Naive thymus-derived CD8-positive, alpha-beta T cell (primary cell): ENCODE measurements around the gene CDS1. TPM values are rescaled to one million over a fixed set of nuclear protein-coding genes. Genes with fewer than 3 reads are reported as not detected.

Source experiments
- ATAC-seq, 2 donors: fragments of 150-1000 bp; cut with Tn5 transposase in 1 of 2; sonication (Bioruptor Pico), chemical (Tn5 transposase) in 1 of 2; 1 replicate in 1 of 2; 2 replicates in 1 of 2; pipeline ENCODE4 v1.10.0; 2021; ENCODE audit warnings: mild to moderate bottlenecking in 2 of 2, moderate library complexity in 2 of 2
- POLR2A ChIA-PET: fragments of 350-600 bp; sonication (Branson Sonifier 250); formaldehyde crosslinking; loops from one replicate; lab custom pipeline; 2021; ENCODE audit warnings: antibody characterized with exemption; lab: Charles Lee
- DNase-seq, 10 donors: peaks; one replicate each; pipeline versions ENCODE4 v3.0.0 to v3.0.0-alpha.2; 2020 to 2022
- H3K27ac Mint-ChIP-seq, 10 donors: one replicate each; pipeline ENCODE4 v1.8.0; 2020 to 2022; ENCODE audit warnings: mild to moderate bottlenecking in 10 of 10, mixed read lengths in 10 of 10, moderate library complexity in 4 of 10, inconsistent platforms in 1 of 10
- H3K27me3 Mint-ChIP-seq, 5 donors: one replicate each; pipeline ENCODE4 v1.8.0; 2021 to 2022; ENCODE audit warnings: mixed read lengths in 5 of 5
- H3K36me3 Mint-ChIP-seq, 3 donors: one replicate each; pipeline ENCODE4 v1.8.0; 2020 to 2022; ENCODE audit warnings: mixed read lengths in 3 of 3, mild to moderate bottlenecking in 2 of 3, inconsistent platforms in 1 of 3
- H3K4me1 Mint-ChIP-seq, 4 donors: one replicate each; pipeline ENCODE4 v1.8.0; 2021 to 2022; ENCODE audit warnings: mixed read lengths in 4 of 4
- H3K4me3 Mint-ChIP-seq, 10 donors: one replicate each; pipeline ENCODE4 v1.8.0; 2020 to 2022; ENCODE audit warnings: mild to moderate bottlenecking in 10 of 10, mixed read lengths in 10 of 10, moderate library complexity in 6 of 10, inconsistent platforms in 1 of 10
- H3K9me3 Mint-ChIP-seq, 9 donors: one replicate each; pipeline ENCODE4 v1.8.0; 2020 to 2022; ENCODE audit warnings: mixed read lengths in 9 of 9, mild to moderate bottlenecking in 3 of 9, inconsistent platforms in 1 of 9, moderate library complexity in 1 of 9
- polyA plus RNA-seq, 3 donors: library from polyadenylated mRNA; unstranded; fragments of 300-500 nt; fragmentation: Illumina TruSeq; gene quantifications; one replicate each; pipeline ENCODE4 v1.2.3, GENCODE V29; 2021
- total RNA-seq, 8 experiments: library from RNA in 2 of 8; stranded (reverse) in 2 of 8; gene quantifications; one replicate each; pipeline ENCODE4 v1.2.3 and lab custom pipeline; 2021 to 2026

CDS1 gene
- total and polyA plus RNA-seq, 5 experiments from 2014 or later, result 0.12 to 0.85 (median 0.44) TPM; not detected in 1

GRCh38 chr4:84622959-84623358, 40.0 kb downstream of the CDS1 start:
- ATAC-seq (no peak), DNase-seq (no peak)
- Mint-ChIP-seq H3K4me1 (no peaks in the 10 kb centered on the region), H3K4me3 (no peak overlapping the region), H3K9me3 (peaks cover 0 to 2% (median 0%) of the 10 kb centered on the region in 9 donors), H3K27ac (no peak overlapping the region), H3K27me3 (peaks cover 0 to 3% (median 0%) of the 10 kb centered on the region in 5 donors), H3K36me3 (peaks cover 0 to 3% (median 0%) of the 10 kb centered on the region in 3 donors)
- POLR2A ChIA-PET, result no interaction called here

- peaks cover 0 to 3% (median 0%) of the 10 kb centered on the region in 3 donors for H3K36me3 Mint-ChIP-seq
- H3K4me3 Mint-ChIP-seq, result no peak overlapping the region
- POLR2A ChIA-PET, result no interaction called here
- no peak for ATAC-seq
- no peak overlapping the region for H3K27ac Mint-ChIP-seq
- DNase-seq, result no peak
- H3K4me1 Mint-ChIP-seq, result no peaks in the 10 kb centered on the region
- H3K27me3 Mint-ChIP-seq, result peaks cover 0 to 3% (median 0%) of the 10 kb centered on the region in 5 donors
- peaks cover 0 to 2% (median 0%) of the 10 kb centered on the region in 9 donors for H3K9me3 Mint-ChIP-seq
Measured at GRCh38 chr4:84623661-84624060, 40.7 kb downstream of the CDS1 start.

GRCh38 chr4:84626673-84627072, 43.7 kb downstream of the CDS1 start:
- H3K36me3 Mint-ChIP-seq, result peaks cover 0 to 5% (median 0%) of the 10 kb centered on the region in 3 donors
- peaks cover 0 to 2% (median 0%) of the 10 kb centered on the region in 9 donors for H3K9me3 Mint-ChIP-seq
- H3K27me3 Mint-ChIP-seq, result peaks cover 0 to 3% (median 0%) of the 10 kb centered on the region in 5 donors
- H3K4me3 Mint-ChIP-seq, result no peak overlapping the region
- no peaks in the 10 kb centered on the region for H3K4me1 Mint-ChIP-seq
- ATAC-seq (no peak), DNase-seq (no peak)
- H3K27ac Mint-ChIP-seq, result no peak overlapping the region
- POLR2A ChIA-PET, result no interaction called here

GRCh38 chr4:84631573-84631972, 48.6 kb downstream of the CDS1 start:
- ATAC-seq (no peak), DNase-seq (no peak)
- peaks cover 0 to 6% (median 3%) of the 10 kb centered on the region in 3 donors for H3K36me3 Mint-ChIP-seq
- H3K4me1 Mint-ChIP-seq, result no peaks in the 10 kb centered on the region
- peaks cover 0 to 3% (median 0%) of the 10 kb centered on the region in 5 donors for H3K27me3 Mint-ChIP-seq
- H3K4me3 Mint-ChIP-seq, result no peak overlapping the region
- H3K27ac Mint-ChIP-seq, result no peak overlapping the region
- POLR2A ChIA-PET, result no interaction called here
- peaks cover 0 to 10% (median 4%) of the 10 kb centered on the region in 9 donors for H3K9me3 Mint-ChIP-seq

- no peaks in the 10 kb centered on the region for H3K4me1 Mint-ChIP-seq
Measured at GRCh38 chr4:84632092-84632491, 49.2 kb downstream of the CDS1 start.

GRCh38 chr4:84634961-84635360, 52.0 kb downstream of the CDS1 start:
- ATAC-seq, result no peak
- Mint-ChIP-seq H3K9me3 (peaks cover 0 to 10% (median 4%) of the 10 kb centered on the region in 9 donors), H3K4me1 (no peaks in the 10 kb centered on the region), H3K27me3 (peaks cover 0 to 3% (median 0%) of the 10 kb centered on the region in 5 donors), H3K27ac (no peak overlapping the region), H3K36me3 (peaks cover 0 to 8% (median 3%) of the 10 kb centered on the region in 3 donors), H3K4me3 (no peak overlapping the region)
- no peak for DNase-seq
- POLR2A ChIA-PET, result no interaction called here

More at GRCh38 chr4:84632092-84632491, 49.2 kb downstream of the CDS1 start:
- peaks cover 0 to 8% (median 3%) of the 10 kb centered on the region in 3 donors for H3K36me3 Mint-ChIP-seq
- POLR2A ChIA-PET, result no interaction called here
- H3K27me3 Mint-ChIP-seq, result peaks cover 0 to 3% (median 0%) of the 10 kb centered on the region in 5 donors
- H3K9me3 Mint-ChIP-seq, result peaks cover 0 to 10% (median 4%) of the 10 kb centered on the region in 9 donors
- DNase-seq (no peak), ATAC-seq (no peak)
- no peak overlapping the region for H3K4me3 Mint-ChIP-seq
- no peak overlapping the region for H3K27ac Mint-ChIP-seq

GRCh38 chr4:84638092-84638491, 55.2 kb downstream of the CDS1 start:
- no peak for ATAC-seq
- no peak overlapping the region for H3K4me3 Mint-ChIP-seq
- H3K27ac Mint-ChIP-seq, result no peak overlapping the region
- peaks cover 0 to 3% (median 0%) of the 10 kb centered on the region in 5 donors for H3K27me3 Mint-ChIP-seq
- H3K36me3 Mint-ChIP-seq, result peaks cover 0 to 8% (median 3%) of the 10 kb centered on the region in 3 donors
- H3K4me1 Mint-ChIP-seq, result no peaks in the 10 kb centered on the region
- POLR2A ChIA-PET, result no interaction called here
- DNase-seq, result no peak
- peaks cover 0 to 10% (median 4%) of the 10 kb centered on the region in 9 donors for H3K9me3 Mint-ChIP-seq

- peaks cover 0 to 3% (median 0%) of the 10 kb centered on the region in 5 donors for H3K27me3 Mint-ChIP-seq
- no peak for DNase-seq
- H3K36me3 Mint-ChIP-seq, result peaks cover 0 to 8% (median 3%) of the 10 kb centered on the region in 3 donors
- H3K4me1 Mint-ChIP-seq, result no peaks in the 10 kb centered on the region
- POLR2A ChIA-PET, result no interaction called here
- no peak overlapping the region for H3K4me3 Mint-ChIP-seq
- H3K9me3 Mint-ChIP-seq, result peaks cover 0 to 10% (median 4%) of the 10 kb centered on the region in 9 donors
- no peak overlapping the region for H3K27ac Mint-ChIP-seq
- no peak for ATAC-seq
Measured at GRCh38 chr4:84639145-84639544, 56.2 kb downstream of the CDS1 start.

- Mint-ChIP-seq H3K4me3 (no peak overlapping the region), H3K4me1 (no peaks in the 10 kb centered on the region), H3K27me3 (no peaks in the 10 kb centered on the region), H3K27ac (no peak overlapping the region), H3K9me3 (no peaks in the 10 kb centered on the region), H3K36me3 (peaks cover 0 to 5% (median 3%) of the 10 kb centered on the region in 3 donors)
- DNase-seq (no peak), ATAC-seq (no peak)
- POLR2A ChIA-PET, result no interaction called here
Measured at GRCh38 chr4:84644087-84644486, 61.2 kb downstream of the CDS1 start.

GRCh38 chr4:84647312-84647884, 64.5 kb downstream of the CDS1 start:
- POLR2A ChIA-PET, result no interaction called here
- Mint-ChIP-seq H3K4me1 (no peaks in the 10 kb centered on the region), H3K4me3 (no peak overlapping the region), H3K9me3 (no peaks in the 10 kb centered on the region), H3K27ac (no peak overlapping the region), H3K36me3 (peaks cover 0 to 11% (median 2%) of the 10 kb centered on the region in 3 donors), H3K27me3 (no peaks in the 10 kb centered on the region)
- no peak for ATAC-seq
- no peak for DNase-seq

GRCh38 chr4:84648178-84648577, 65.3 kb downstream of the CDS1 start:
- Mint-ChIP-seq H3K36me3 (peaks cover 0 to 11% (median 2%) of the 10 kb centered on the region in 3 donors), H3K4me1 (no peaks in the 10 kb centered on the region), H3K4me3 (no peak overlapping the region), H3K27ac (no peak overlapping the region), H3K27me3 (no peaks in the 10 kb centered on the region), H3K9me3 (no peaks in the 10 kb centered on the region)
- ATAC-seq (no peak), DNase-seq (no peak)
- POLR2A ChIA-PET, result no interaction called here

- Mint-ChIP-seq H3K4me1 (no peaks in the 10 kb centered on the region), H3K9me3 (no peaks in the 10 kb centered on the region), H3K36me3 (peaks cover 0 to 11% (median 2%) of the 10 kb centered on the region in 3 donors), H3K27me3 (no peaks in the 10 kb centered on the region), H3K27ac (no peak overlapping the region), H3K4me3 (no peak overlapping the region)
- POLR2A ChIA-PET, result interaction anchor here (0.6 kb wide), 1 partner anchor 178 kb away, joined by 3 read pairs; no protein-coding TSS in a partner anchor
- ATAC-seq (no peak), DNase-seq (no peak)
Measured at GRCh38 chr4:84648863-84649647, 66.1 kb downstream of the CDS1 start.

- Mint-ChIP-seq H3K36me3 (peaks cover 2 to 11% (median 3%) of the 10 kb centered on the region in 3 donors), H3K27ac (no peak overlapping the region), H3K4me3 (no peak overlapping the region), H3K4me1 (no peaks in the 10 kb centered on the region), H3K9me3 (peaks cover 0 to 4% (median 2%) of the 10 kb centered on the region in 9 donors), H3K27me3 (peaks cover 1 to 19% (median 2%) of the 10 kb centered on the region in 5 donors)
- no peak for DNase-seq
- POLR2A ChIA-PET, result no interaction called here
- no peak for ATAC-seq
Measured at GRCh38 chr4:84651499-84651898, 68.6 kb downstream of the CDS1 start.
